ENCODE results near the gene TMEM232.

TMEM232 gene

DNA sequence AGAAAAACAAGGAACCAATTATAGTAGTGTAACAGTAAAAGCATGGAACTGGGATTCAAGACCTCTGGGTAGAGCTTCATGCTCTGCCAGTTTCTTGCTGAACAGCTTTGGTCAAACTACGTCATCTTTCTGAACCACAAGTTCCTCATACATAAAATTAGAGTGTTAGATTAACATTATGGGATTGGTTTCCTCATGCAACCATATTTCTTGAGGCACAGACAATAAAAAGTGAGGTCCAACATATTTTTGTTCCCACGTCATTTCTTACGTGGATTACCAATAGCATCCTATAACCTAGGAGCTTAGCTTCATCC, 354.8 kb downstream of the TMEM232 start:
- no peak for FAIRE-seq

DNA sequence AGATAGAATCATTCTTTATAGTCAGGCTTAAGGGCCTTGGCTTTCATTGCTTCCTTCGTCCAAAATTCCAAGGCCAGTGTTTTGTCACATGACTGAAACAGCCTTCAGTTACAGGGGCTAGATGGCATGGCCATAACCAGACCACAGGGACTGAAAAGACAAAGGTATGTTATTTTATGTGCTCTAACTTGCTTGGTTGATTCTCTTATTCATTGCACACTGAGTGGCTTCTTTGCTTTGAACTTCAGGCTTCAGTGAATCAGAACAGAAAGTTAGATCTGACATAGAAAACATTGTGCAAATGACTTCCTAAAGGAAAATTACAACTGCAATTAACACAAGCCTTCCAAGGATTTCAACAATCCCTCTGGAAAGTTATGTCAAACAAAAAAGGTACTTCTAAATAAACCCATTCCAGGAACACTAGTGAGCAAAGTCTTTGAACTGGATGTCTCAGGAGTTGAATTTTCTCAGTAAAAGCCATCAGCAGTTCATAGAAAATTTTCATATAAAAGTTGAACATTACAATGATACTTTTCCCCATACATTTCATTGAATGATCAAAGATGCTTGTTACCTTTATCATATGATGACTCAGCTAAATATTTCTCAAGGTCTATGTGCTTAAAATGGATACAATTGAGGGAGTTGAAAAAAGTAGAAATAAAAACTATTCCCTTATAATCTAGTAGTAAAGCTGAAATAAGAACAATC, 355.3 kb downstream of the TMEM232 start:
- TF ChIP-seq SPI1 (IDR thresholded peaks at IDR 0.05; ENCODE audit: low read depth, low read length) (no peak), POU2F2 (IDR thresholded peaks at IDR 0.05; ENCODE audit: low read depth, low read length) (no peak), TAF1 (IDR thresholded peaks at IDR 0.05; ENCODE audit: low read depth, low read length) (no peak), PAX5 (IDR thresholded peaks at IDR 0.05; ENCODE audit: insufficient read depth, low read length, severe bottlenecking) (no peak), POLR2A (IDR thresholded peaks at IDR 0.05; ENCODE audit: low read depth, low read length) (no peak), POLR2AphosphoS5 (IDR thresholded peaks at IDR 0.05; ENCODE audit: low read depth, low read length) (no peak)
- DNase-seq (ENCODE audit: insufficient read length, low spot score) (no peak), FAIRE-seq (no peak)

More for the DNA sequence above, 354.8 kb downstream of the TMEM232 start:
- DNase-seq (ENCODE audit: insufficient read length, low spot score): no peak
- peak; percentile 64 for TF ChIP-seq PAX5 (IDR thresholded peaks at IDR 0.05; ENCODE audit: insufficient read depth, low read length, severe bottlenecking)
- TF ChIP-seq POLR2AphosphoS5 (IDR thresholded peaks at IDR 0.05; ENCODE audit: low read depth, low read length): no peak
- no peak for TF ChIP-seq POU2F2 (IDR thresholded peaks at IDR 0.05; ENCODE audit: low read depth, low read length)
- TF ChIP-seq SPI1 (IDR thresholded peaks at IDR 0.05; ENCODE audit: low read depth, low read length): peak; percentile 57
- TF ChIP-seq POLR2A (IDR thresholded peaks at IDR 0.05; ENCODE audit: low read depth, low read length): no peak
- TF ChIP-seq TAF1 (IDR thresholded peaks at IDR 0.05; ENCODE audit: low read depth, low read length): no peak
